Testis (tissue), 3 donors: Measurements from ENCODE around the gene TDRD10. TPM values are rescaled to one million over a fixed set of nuclear protein-coding genes. Genes with fewer than 3 reads are reported as not detected.

Experiments used
- DNase-seq: peaks from one replicate; pipeline ENCODE4 v3.0.0-alpha.2; 2019
- H3K27ac ChIP-seq, 2 donors: fragments of 200-600 bp; sonication (generic); one replicate each; pipeline ENCODE4 v1.5.1; 2019
- H3K27me3 ChIP-seq: fragments of 200-600 bp; sonication (generic); one replicate; pipeline ENCODE4 v1.5.1; 2019
- H3K36me3 ChIP-seq: fragments of 200-600 bp; sonication (generic); one replicate; pipeline ENCODE4 v1.5.1; 2017; ENCODE audit warnings: low read depth; ENCODE audit errors: missing control alignments
- H3K4me1 ChIP-seq: fragments of 200-600 bp; sonication (generic); one replicate; pipeline ENCODE4 v1.5.1; 2019
- H3K4me3 ChIP-seq, 2 donors: fragments of 200-600 bp; sonication (generic); one replicate each; pipeline ENCODE4 v1.5.1; 2017 to 2019
- H3K9me3 ChIP-seq: fragments of 200-600 bp; sonication (generic); one replicate; pipeline ENCODE4 v1.5.1; 2017
- CTCF ChIP-seq, 3 experiments: fragments of 450-650 bp in 2 of 3; fragments of 200-600 bp in 1 of 3; sonication (generic) in 1 of 3; IDR thresholded peaks; one replicate each; pipeline ENCODE4 v1.5.1; 2016 to 2019; ENCODE audit warnings: antibody characterized with exemption in 3 of 3, mild to moderate bottlenecking in 2 of 3, moderate library complexity in 1 of 3
- POLR2A ChIP-seq: fragments of 450-650 bp; IDR thresholded peaks from one replicate; pipeline ENCODE4 v1.6.1; 2017; ENCODE audit warnings: antibody characterized with exemption, mild to moderate bottlenecking, moderate library complexity
- WGBS, 2 donors: methylation state at CpG; one replicate each; pipeline ENCODE4 v1.1.5; 2018; 5-methylcytosine and 5-hydroxymethylcytosine counted together
- intact Hi-C: fragments of 100-400 bp; cut with DNase I; formaldehyde crosslinking; loops from one replicate; pipeline ENCODE4 v1.15.1; 2023; ENCODE audit warnings: low total_unique reads
- polyA plus RNA-seq: library from polyadenylated mRNA; stranded (reverse); fragments of 350-450 nt; fragmentation: Illumina TruSeq; extraction: RNeasy Lipid Tissue Mini Kit (QIAGEN cat#74804); gene quantifications from one replicate; pipeline ENCODE4 v1.2.3, GENCODE V29; 2014; ENCODE audit warnings: low read depth, low replicate concordance; ENCODE audit not compliant: insufficient read depth
- total RNA-seq, 2 donors: library from RNA; depleted of rRNA; stranded (reverse); fragments of >200 nt; gene quantifications; one replicate each; pipeline ENCODE4 v1.2.3, GENCODE V29; 2016

Gene TDRD10
- total and polyA plus RNA-seq, 3 donors from 2014 or later = 50.9 to 123 (median 60.3) TPM

DNA sequence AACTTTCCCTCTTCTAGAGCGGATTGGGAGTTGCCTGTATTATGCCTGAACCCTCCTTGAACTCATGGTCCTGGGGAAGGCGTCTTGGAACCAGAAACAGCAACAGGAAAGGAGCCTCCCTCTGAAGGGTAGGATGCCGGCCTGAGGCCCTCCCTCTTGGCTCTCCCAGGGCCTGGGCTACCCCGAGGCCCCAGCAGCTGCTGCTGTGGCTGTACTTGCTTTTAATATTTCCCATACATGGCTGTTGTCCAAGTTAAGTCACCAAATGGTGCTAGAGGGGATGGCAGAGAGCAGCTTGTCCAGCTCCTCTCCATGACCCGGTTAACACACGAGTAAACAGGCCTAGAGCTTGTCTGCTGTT, 76.0 kb downstream of the TDRD10 start:
- 28 to 39% methylated on average over 6 of the region's 6 CpGs for WGBS, 2 donors
- Histone ChIP-seq H3K36me3 (no peaks in the 10 kb centered on the region), H3K27ac (no peak overlapping the region)

GRCh38 chr1:154579374-154579773, 77.4 kb downstream of the TDRD10 start:
- intact Hi-C loops = no loop called here
- Histone ChIP-seq H3K36me3 (no peaks in the 10 kb centered on the region), H3K27ac (no peak overlapping the region), H3K27me3 (no peaks in the 10 kb centered on the region), H3K4me3 (no peak overlapping the region), H3K9me3 (no peaks in the 10 kb centered on the region), H3K4me1 (peaks cover 10% of the 10 kb centered on the region)
- no peak for DNase-seq
- WGBS, 2 donors = 61 to 83% methylated on average over 8 of the region's 8 CpGs
- TF ChIP-seq CTCF (IDR thresholded peaks at IDR 0.05) (no peak), POLR2A (no peak)

More for the DNA sequence above, 76.0 kb downstream of the TDRD10 start:
- TF ChIP-seq POLR2A (no peak), CTCF (IDR thresholded peaks at IDR 0.05) (no peak)
- peaks cover 10% of the 10 kb centered on the region for H3K4me1 ChIP-seq
- no peaks in the 10 kb centered on the region for H3K27me3 ChIP-seq
- intact Hi-C loops = no loop called here
- no peaks in the 10 kb centered on the region for H3K9me3 ChIP-seq
- no peak for DNase-seq
- no peak overlapping the region for H3K4me3 ChIP-seq

DNA sequence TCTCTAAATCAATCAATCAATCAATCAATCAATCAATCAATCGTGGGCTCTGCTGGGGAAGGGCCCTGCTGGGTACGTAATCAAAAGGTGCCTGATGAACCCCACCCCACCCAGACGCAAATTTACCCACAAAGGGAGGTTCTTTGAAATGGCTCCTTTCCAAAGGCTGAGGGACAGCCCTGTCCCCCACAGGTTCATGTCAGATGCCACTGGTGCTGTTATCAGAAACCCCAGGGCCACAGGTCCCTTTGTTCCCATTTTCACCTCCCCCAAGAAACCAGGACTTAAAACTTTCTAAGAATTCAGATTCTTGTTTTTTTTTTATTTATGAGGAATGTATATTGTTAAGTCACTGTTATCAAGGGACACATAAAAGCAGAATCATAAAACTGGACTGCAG, 79.7 kb downstream of the TDRD10 start:
- peaks cover 10% of the 10 kb centered on the region for H3K4me1 ChIP-seq
- WGBS, 2 donors = 62 to 71% methylated on average over 3 of the region's 3 CpGs
- no peak overlapping the region for H3K4me3 ChIP-seq
- H3K9me3 ChIP-seq = no peaks in the 10 kb centered on the region
- no peak for DNase-seq
- no peak for TF ChIP-seq POLR2A
- TF ChIP-seq CTCF (IDR thresholded peaks at IDR 0.05) = no peak
- no peak overlapping the region for H3K27ac ChIP-seq
- H3K27me3 ChIP-seq = no peaks in the 10 kb centered on the region
- no peaks in the 10 kb centered on the region for H3K36me3 ChIP-seq
- intact Hi-C loops = no loop called here

DNA sequence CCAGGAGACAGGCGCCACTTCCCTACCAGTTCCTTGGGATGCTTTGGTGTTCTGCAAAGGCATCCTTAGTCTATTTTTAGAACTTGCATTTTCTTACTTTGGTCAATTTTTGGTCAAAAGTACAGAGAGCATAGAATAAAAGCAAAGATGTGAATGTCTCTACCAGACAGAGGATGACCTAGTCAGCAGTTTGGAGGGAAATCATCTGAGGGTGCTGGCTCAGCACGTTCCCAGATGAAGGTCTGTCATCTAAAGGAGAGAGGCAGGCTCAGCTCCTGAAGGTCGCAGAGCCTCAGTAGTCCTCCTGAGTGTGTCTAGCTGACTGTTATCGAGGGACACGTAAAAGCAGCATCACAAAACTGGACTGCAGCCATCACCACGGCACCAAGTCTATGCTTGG, 80.9 kb downstream of the TDRD10 start:
- TF ChIP-seq POLR2A (no peak), CTCF (IDR thresholded peaks at IDR 0.05) (no peak)
- Histone ChIP-seq H3K4me1 (peaks cover 5% of the 10 kb centered on the region), H3K27me3 (no peaks in the 10 kb centered on the region), H3K27ac (no peak overlapping the region), H3K9me3 (no peaks in the 10 kb centered on the region), H3K4me3 (no peak overlapping the region), H3K36me3 (no peaks in the 10 kb centered on the region)
- 68 to 84% methylated on average over 6 of the region's 6 CpGs for WGBS, 2 donors
- DNase-seq = no peak
- intact Hi-C loops = no loop called here

GRCh38 chr1:154583773-154584172, 81.8 kb downstream of the TDRD10 start:
- intact Hi-C loops = no loop called here
- no peak for TF ChIP-seq POLR2A
- no peak for TF ChIP-seq CTCF (IDR thresholded peaks at IDR 0.05)

More at GRCh38 chr1:154583773-154584172, 81.8 kb downstream of the TDRD10 start:
- H3K27me3 ChIP-seq = no peaks in the 10 kb centered on the region
- H3K4me1 ChIP-seq = no peaks in the 10 kb centered on the region
- no peak overlapping the region for H3K4me3 ChIP-seq
- WGBS, 2 donors = 56 to 58% methylated on average over 9 of the region's 9 CpGs
- no peaks in the 10 kb centered on the region for H3K36me3 ChIP-seq
- no peak overlapping the region for H3K27ac ChIP-seq
- DNase-seq = no peak
- no peaks in the 10 kb centered on the region for H3K9me3 ChIP-seq
